Measurements from ENCODE around the gene SLC6A18. TPM values are rescaled to one million over a fixed set of nuclear protein-coding genes. Genes with fewer than 3 reads are reported as not detected.
A peak's percentile ranks its signal among the peaks of the same experiment; 100 is the strongest.

SLC6A18 gene
- total and polyA plus RNA-seq, 9 of the 15 experiments (the other 6 are each of a cell fraction or from before 2014, with no cell fraction given): not detected

DNA sequence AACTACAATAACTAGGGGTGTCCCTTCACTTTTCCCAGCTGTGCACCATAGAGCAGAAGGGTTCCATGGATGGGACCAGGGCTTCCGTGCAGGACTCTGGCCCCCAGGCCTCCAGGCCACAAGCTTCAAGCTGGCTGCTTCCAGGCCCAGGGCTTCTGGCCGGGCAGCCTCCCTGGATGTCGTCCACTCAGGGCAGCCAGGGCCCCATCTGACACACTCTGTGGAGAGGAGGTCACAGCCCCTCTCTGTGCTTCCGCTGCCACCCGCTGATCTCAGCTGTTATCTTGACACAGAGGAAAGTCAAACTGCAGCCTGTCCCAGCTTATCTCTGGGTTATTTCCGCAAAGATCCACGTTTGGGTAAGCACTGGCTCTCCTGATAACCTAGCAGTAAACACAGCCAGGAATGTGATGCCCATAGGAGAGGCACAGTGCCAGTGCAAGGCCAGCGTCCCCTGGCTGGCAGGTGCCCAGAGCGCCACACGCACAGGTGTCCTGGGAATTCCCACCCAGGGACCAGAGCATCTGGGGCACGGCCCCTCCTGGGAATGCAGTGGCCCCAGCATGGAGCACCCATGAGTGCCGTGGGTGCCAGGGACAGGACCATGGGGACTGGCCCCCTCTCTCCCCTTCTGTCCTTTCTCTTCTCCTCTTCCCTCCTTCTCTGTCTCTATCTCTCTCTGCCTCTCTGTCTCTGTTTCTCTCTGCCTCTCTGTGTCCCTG is 39.4 kb upstream of the SLC6A18 start (continued):
- TF ChIP-seq, protein P1, sequence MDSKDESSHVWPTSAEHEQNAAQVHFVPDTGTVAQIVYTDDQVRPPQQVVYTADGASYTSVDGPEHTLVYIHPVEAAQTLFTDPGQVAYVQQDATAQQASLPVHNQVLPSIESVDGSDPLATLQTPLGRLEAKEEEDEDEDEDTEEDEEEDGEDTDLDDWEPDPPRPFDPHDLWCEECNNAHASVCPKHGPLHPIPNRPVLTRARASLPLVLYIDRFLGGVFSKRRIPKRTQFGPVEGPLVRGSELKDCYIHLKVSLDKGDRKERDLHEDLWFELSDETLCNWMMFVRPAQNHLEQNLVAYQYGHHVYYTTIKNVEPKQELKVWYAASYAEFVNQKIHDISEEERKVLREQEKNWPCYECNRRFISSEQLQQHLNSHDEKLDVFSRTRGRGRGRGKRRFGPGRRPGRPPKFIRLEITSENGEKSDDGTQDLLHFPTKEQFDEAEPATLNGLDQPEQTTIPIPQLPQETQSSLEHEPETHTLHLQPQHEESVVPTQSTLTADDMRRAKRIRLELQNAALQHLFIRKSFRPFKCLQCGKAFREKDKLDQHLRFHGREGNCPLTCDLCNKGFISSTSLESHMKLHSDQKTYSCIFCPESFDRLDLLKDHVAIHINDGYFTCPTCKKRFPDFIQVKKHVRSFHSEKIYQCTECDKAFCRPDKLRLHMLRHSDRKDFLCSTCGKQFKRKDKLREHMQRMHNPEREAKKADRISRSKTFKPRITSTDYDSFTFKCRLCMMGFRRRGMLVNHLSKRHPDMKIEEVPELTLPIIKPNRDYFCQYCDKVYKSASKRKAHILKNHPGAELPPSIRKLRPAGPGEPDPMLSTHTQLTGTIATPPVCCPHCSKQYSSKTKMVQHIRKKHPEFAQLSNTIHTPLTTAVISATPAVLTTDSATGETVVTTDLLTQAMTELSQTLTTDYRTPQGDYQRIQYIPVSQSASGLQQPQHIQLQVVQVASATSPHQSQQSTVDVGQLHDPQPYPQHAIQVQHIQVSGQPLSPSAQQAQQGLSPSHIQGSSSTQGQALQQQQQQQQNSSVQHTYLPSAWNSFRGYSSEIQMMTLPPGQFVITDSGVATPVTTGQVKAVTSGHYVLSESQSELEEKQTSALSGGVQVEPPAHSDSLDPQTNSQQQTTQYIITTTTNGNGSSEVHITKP (IDR thresholded peaks at IDR 0.05; ENCODE audit: partially characterized antibody): peak; percentile 29
- TF ChIP-seq ZNF263 (CRISPR knock-in tag; IDR thresholded peaks at IDR 0.05; ENCODE audit: borderline replicate concordance): no peak
- TF ChIP-seq, protein P2, sequence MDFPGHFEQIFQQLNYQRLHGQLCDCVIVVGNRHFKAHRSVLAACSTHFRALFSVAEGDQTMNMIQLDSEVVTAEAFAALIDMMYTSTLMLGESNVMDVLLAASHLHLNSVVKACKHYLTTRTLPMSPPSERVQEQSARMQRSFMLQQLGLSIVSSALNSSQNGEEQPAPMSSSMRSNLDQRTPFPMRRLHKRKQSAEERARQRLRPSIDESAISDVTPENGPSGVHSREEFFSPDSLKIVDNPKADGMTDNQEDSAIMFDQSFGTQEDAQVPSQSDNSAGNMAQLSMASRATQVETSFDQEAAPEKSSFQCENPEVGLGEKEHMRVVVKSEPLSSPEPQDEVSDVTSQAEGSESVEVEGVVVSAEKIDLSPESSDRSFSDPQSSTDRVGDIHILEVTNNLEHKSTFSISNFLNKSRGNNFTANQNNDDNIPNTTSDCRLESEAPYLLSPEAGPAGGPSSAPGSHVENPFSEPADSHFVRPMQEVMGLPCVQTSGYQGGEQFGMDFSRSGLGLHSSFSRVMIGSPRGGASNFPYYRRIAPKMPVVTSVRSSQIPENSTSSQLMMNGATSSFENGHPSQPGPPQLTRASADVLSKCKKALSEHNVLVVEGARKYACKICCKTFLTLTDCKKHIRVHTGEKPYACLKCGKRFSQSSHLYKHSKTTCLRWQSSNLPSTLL (IDR thresholded peaks at IDR 0.05): no peak
- TF ChIP-seq ASH1L (IDR thresholded peaks at IDR 0.05; ENCODE audit: borderline replicate concordance, low read depth, partially characterized antibody): no peak
- TF ChIP-seq FIP1L1 (IDR thresholded peaks at IDR 0.05; ENCODE audit: low read depth, low read length, poor library complexity, severe bottlenecking): no peak
- no peak for TF ChIP-seq SNRNP70 (optimal IDR thresholded peaks at IDR 0.05; ENCODE audit: low read depth, low read length)
- TF ChIP-seq ZFP36 (IDR thresholded peaks at IDR 0.05; ENCODE audit: low read depth, low read length, partially characterized antibody): peak; percentile 53
- TF ChIP-seq, protein P3, sequence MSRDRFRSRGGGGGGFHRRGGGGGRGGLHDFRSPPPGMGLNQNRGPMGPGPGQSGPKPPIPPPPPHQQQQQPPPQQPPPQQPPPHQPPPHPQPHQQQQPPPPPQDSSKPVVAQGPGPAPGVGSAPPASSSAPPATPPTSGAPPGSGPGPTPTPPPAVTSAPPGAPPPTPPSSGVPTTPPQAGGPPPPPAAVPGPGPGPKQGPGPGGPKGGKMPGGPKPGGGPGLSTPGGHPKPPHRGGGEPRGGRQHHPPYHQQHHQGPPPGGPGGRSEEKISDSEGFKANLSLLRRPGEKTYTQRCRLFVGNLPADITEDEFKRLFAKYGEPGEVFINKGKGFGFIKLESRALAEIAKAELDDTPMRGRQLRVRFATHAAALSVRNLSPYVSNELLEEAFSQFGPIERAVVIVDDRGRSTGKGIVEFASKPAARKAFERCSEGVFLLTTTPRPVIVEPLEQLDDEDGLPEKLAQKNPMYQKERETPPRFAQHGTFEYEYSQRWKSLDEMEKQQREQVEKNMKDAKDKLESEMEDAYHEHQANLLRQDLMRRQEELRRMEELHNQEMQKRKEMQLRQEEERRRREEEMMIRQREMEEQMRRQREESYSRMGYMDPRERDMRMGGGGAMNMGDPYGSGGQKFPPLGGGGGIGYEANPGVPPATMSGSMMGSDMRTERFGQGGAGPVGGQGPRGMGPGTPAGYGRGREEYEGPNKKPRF (IDR thresholded peaks at IDR 0.05; ENCODE audit: low read depth, low read length): no peak
- TF ChIP-seq XRCC3 (IDR thresholded peaks at IDR 0.05): no peak
- TF ChIP-seq MAFG (tag; conservative IDR thresholded peaks at IDR 0.05): no peak
- TF ChIP-seq ZNF197 (CRISPR knock-in tag; IDR thresholded peaks at IDR 0.05; ENCODE audit: low read depth): peak; percentile 75; the same call in 1 of the 2 replicates
- peak; percentile 79 to 95; a peak in 3 of 4 replicates for TF ChIP-seq TBL1XR1 (IDR thresholded peaks at IDR 0.05; ENCODE audit: low read length in 2 of 2)
- no peak for TF ChIP-seq ZBTB1 (CRISPR knock-in tag; IDR thresholded peaks at IDR 0.05; ENCODE audit: borderline replicate concordance, low read depth)
- TF ChIP-seq SMAD1 (IDR thresholded peaks at IDR 0.05; ENCODE audit: low read depth, low read length, partially characterized antibody): peak; percentile 82
- TF ChIP-seq DIDO1 (tag; IDR thresholded peaks at IDR 0.05; ENCODE audit: low read depth): 0 out of 2 replicates have a peak, but pooled peaks have one; percentile 54
- peak; percentile 69; the same call in 1 of the 2 replicates for TF ChIP-seq PHB2 (IDR thresholded peaks at IDR 0.05; ENCODE audit: low read depth)
- TF ChIP-seq, protein P4, sequence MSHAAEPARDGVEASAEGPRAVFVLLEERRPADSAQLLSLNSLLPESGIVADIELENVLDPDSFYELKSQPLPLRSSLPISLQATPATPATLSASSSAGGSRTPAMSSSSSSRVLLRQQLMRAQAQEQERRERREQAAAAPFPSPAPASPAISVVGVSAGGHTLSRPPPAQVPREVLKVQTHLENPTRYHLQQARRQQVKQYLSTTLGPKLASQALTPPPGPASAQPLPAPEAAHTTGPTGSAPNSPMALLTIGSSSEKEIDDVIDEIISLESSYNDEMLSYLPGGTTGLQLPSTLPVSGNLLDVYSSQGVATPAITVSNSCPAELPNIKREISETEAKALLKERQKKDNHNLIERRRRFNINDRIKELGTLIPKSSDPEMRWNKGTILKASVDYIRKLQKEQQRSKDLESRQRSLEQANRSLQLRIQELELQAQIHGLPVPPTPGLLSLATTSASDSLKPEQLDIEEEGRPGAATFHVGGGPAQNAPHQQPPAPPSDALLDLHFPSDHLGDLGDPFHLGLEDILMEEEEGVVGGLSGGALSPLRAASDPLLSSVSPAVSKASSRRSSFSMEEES (CRISPR knock-in tag; IDR thresholded peaks at IDR 0.05): no peak
- peak; percentile 41; the same call in 1 of the 2 replicates for TF ChIP-seq EP400 (IDR thresholded peaks at IDR 0.05)

All from K562 (cell line).